Neural progenitor cell (in vitro differentiated cells): ENCODE results near the gene ADORA1. TPM values are rescaled to one million over a fixed set of nuclear protein-coding genes. Genes with fewer than 3 reads are reported as not detected.

Experiments used
- DNase-seq: peaks from one replicate; pipeline ENCODE4 v3.0.0-alpha.2; 2016; ENCODE audit warnings: low spot score
- H2AFZ ChIP-seq: fragments of 200-600 bp; sonication (generic); replicated peaks from 2 replicates; pipeline ENCODE4 v1.6.1; 2016; ENCODE audit warnings: antibody characterized with exemption
- H3F3A ChIP-seq: fragments of 200-600 bp; sonication (generic); 2 replicates; pipeline ENCODE4 v1.6.1; 2016; ENCODE audit warnings: antibody characterized with exemption, low read depth
- H3K27ac ChIP-seq: fragments of 200-600 bp; sonication (generic); 2 replicates; pipeline ENCODE4 v1.5.1; 2016; ENCODE audit warnings: mild to moderate bottlenecking
- H3K27me3 ChIP-seq: fragments of 200-600 bp; sonication (generic); 2 replicates; pipeline ENCODE4 v1.6.1; 2016; ENCODE audit warnings: mild to moderate bottlenecking, moderate library complexity
- H3K36me3 ChIP-seq: fragments of 200-600 bp; sonication (generic); 2 replicates; pipeline ENCODE4 v1.5.1; 2016
- H3K4me1 ChIP-seq: fragments of 200-600 bp; sonication (generic); 2 replicates; pipeline ENCODE4 v1.6.1; 2016; ENCODE audit warnings: mixed run types
- H3K4me2 ChIP-seq: fragments of 200-600 bp; sonication (generic); 2 replicates; pipeline ENCODE4 v1.6.1; 2016
- H3K4me3 ChIP-seq: fragments of 200-600 bp; sonication (generic); 2 replicates; pipeline ENCODE4 v1.5.1; 2016
- H3K79me2 ChIP-seq: fragments of 200-600 bp; sonication (generic); 2 replicates; pipeline ENCODE4 v1.6.1; 2016; ENCODE audit warnings: low read depth
- H3K9ac ChIP-seq: fragments of 200-600 bp; sonication (generic); 2 replicates; pipeline ENCODE4 v1.6.1; 2016
- H3K9me3 ChIP-seq: fragments of 200-600 bp; sonication (generic); 2 replicates; pipeline ENCODE4 v1.5.1; 2016; ENCODE audit warnings: low read depth
- H4K20me1 ChIP-seq: fragments of 200-600 bp; sonication (generic); 2 replicates; pipeline ENCODE4 v1.6.1; 2016; ENCODE audit warnings: low read depth
- H3K27ac Mint-ChIP-seq: 3 replicates; pipeline ENCODE4 v1.8.0; 2021; ENCODE audit warnings: mixed read lengths
- H3K27me3 Mint-ChIP-seq: 2 replicates; pipeline ENCODE4 v1.8.0; 2022; ENCODE audit warnings: low read depth, mild to moderate bottlenecking, inconsistent platforms, moderate library complexity, mixed read lengths; ENCODE audit not compliant: insufficient read depth
- H3K36me3 Mint-ChIP-seq: 3 replicates; pipeline ENCODE4 v1.8.0; 2021; ENCODE audit warnings: mixed read lengths
- H3K4me1 Mint-ChIP-seq: 3 replicates; pipeline ENCODE4 v1.8.0; 2021; ENCODE audit warnings: mixed read lengths
- H3K4me3 Mint-ChIP-seq: 3 replicates; pipeline ENCODE4 v1.8.0; 2021; ENCODE audit warnings: mild to moderate bottlenecking, moderate library complexity, mixed read lengths
- H3K9me3 Mint-ChIP-seq: 3 replicates; pipeline ENCODE4 v1.8.0; 2020; ENCODE audit warnings: mixed read lengths
- EZH2 ChIP-seq: fragments of 200-600 bp; sonication (generic); IDR thresholded peaks from 2 replicates; pipeline ENCODE4 v1.6.1; 2017; ENCODE audit warnings: antibody characterized with exemption, mild to moderate bottlenecking, moderate library complexity
- EZH2phosphoT487 ChIP-seq: fragments of 200-600 bp; sonication (generic); IDR thresholded peaks from 2 replicates; pipeline ENCODE4 v1.6.1; 2017; ENCODE audit warnings: antibody characterized with exemption
- total RNA-seq: library from RNA; depleted of rRNA; stranded (reverse); fragments of >200 nt; gene quantifications from 2 replicates; pipeline ENCODE4 v1.2.3, GENCODE V29; 2015; ENCODE audit warnings: low replicate concordance
- TF ChIP-seq, protein P1 (sequence below): fragments of 200-600 bp; sonication (generic); IDR thresholded peaks from 2 replicates; pipeline ENCODE4 v1.5.1; 2017; ENCODE audit warnings: antibody characterized with exemption, mild to moderate bottlenecking

The ADORA1 gene
- total RNA-seq, 1 donor from 2014 or later: 1.1 TPM

DNA sequence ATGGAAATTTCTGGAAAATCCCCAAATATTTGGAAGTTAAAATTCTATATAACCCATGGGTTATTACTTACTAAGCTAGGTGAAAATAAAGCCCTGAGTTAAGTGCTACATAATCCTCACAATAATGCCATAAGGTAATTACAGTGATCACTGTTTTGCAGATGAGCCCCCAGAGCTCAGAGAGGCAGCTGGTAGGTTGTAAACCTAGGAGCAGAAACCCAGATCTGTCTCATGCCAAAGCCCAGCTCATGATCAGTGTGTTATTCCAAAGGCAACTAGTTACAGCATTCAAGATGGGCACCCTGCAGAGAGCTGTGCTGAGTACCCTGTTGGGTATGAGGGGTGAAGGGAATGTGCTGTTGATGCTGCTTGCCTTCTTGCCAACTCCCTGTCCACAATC, 31.0 kb upstream of the ADORA1 start:
- DNase-seq: no peak
- H3K79me2 ChIP-seq: no peaks in the 10 kb centered on the region
- H3K9ac ChIP-seq: no peak overlapping the region
- TF ChIP-seq EZH2phosphoT487 (no peak), EZH2 (no peak)
- TF ChIP-seq, protein P1, sequence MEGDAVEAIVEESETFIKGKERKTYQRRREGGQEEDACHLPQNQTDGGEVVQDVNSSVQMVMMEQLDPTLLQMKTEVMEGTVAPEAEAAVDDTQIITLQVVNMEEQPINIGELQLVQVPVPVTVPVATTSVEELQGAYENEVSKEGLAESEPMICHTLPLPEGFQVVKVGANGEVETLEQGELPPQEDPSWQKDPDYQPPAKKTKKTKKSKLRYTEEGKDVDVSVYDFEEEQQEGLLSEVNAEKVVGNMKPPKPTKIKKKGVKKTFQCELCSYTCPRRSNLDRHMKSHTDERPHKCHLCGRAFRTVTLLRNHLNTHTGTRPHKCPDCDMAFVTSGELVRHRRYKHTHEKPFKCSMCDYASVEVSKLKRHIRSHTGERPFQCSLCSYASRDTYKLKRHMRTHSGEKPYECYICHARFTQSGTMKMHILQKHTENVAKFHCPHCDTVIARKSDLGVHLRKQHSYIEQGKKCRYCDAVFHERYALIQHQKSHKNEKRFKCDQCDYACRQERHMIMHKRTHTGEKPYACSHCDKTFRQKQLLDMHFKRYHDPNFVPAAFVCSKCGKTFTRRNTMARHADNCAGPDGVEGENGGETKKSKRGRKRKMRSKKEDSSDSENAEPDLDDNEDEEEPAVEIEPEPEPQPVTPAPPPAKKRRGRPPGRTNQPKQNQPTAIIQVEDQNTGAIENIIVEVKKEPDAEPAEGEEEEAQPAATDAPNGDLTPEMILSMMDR: no peak
- Mint-ChIP-seq H3K36me3 (no peaks in the 10 kb centered on the region), H3K9me3 (peaks cover 30% of the 10 kb centered on the region), H3K4me3 (no peak overlapping the region), H3K27ac (no peak overlapping the region), H3K27me3 (peaks cover 4% of the 10 kb centered on the region), H3K4me1 (no peaks in the 10 kb centered on the region)
- no peak overlapping the region for H3K4me3 ChIP-seq
- no peak overlapping the region for H2AFZ ChIP-seq
- H3K9me3 ChIP-seq: peaks cover 16% of the 10 kb centered on the region
- H3K27me3 ChIP-seq: no peaks in the 10 kb centered on the region
- H3K36me3 ChIP-seq: no peaks in the 10 kb centered on the region
- no peaks in the 10 kb centered on the region for H3K4me1 ChIP-seq
- H3F3A ChIP-seq: peaks cover 5% of the 10 kb centered on the region
- no peak overlapping the region for H3K27ac ChIP-seq
- H4K20me1 ChIP-seq: no peaks in the 10 kb centered on the region
- H3K4me2 ChIP-seq: no peak overlapping the region

DNA sequence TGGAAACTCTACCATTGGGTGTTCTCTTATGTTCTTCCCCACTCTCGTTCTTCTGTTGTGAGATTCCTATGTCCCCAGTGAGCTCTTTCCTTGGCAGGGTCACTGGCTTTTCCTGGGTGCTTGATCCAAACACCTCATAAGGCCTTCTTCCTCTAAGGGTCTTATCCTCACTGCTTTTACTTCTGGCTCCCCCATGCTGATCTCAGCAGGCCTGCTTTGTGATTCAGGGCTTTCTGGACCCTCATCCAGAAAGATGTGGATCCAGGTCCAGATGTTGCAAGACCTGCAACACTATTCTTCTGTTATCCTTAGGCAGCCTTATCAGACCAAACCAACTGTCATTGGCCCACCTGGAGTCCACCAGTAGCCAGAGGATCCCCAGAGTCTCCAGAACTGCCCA, 30.5 kb upstream of the ADORA1 start:
- H3K4me1 Mint-ChIP-seq: no peaks in the 10 kb centered on the region
- Histone ChIP-seq H3K4me1 (no peaks in the 10 kb centered on the region), H3K27me3 (no peaks in the 10 kb centered on the region), H3F3A (peaks cover 5% of the 10 kb centered on the region), H3K4me2 (no peak overlapping the region), H4K20me1 (no peaks in the 10 kb centered on the region), H3K9me3 (peaks cover 16% of the 10 kb centered on the region), H2AFZ (no peak overlapping the region), H3K79me2 (no peaks in the 10 kb centered on the region), H3K36me3 (no peaks in the 10 kb centered on the region), H3K9ac (no peak overlapping the region), H3K4me3 (no peak overlapping the region), H3K27ac (no peak overlapping the region)
- H3K9me3 Mint-ChIP-seq: peaks cover 30% of the 10 kb centered on the region
- TF ChIP-seq, protein P1: no peak
- TF ChIP-seq EZH2phosphoT487: no peak
- H3K27ac Mint-ChIP-seq: no peak overlapping the region
- H3K4me3 Mint-ChIP-seq: no peak overlapping the region
- no peak for DNase-seq
- H3K27me3 Mint-ChIP-seq: peaks cover 4% of the 10 kb centered on the region
- no peaks in the 10 kb centered on the region for H3K36me3 Mint-ChIP-seq

DNA sequence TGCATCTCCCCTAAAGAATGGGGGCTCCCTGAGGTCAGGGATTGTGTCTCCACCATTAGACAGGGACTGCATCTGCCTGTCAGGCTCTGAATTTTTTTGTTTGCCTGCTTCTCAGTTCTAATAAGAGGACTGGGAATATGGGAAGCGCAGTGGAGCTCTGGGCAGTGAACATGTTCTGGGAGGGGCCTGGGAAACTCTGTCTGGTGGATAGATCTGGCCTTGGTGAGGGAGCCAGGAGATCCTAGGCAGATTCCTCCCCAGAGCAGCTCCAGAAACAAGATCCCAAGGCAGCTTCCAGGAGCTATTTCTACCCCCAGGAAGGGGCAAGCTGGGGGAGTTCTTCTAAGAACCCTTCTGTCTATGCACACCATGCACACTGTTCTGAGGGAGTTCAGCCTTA, 29.1 kb upstream of the ADORA1 start:
- H3K4me1 ChIP-seq: no peaks in the 10 kb centered on the region
- peaks cover 4% of the 10 kb centered on the region for H3K27me3 Mint-ChIP-seq
- H3K9ac ChIP-seq: no peak overlapping the region
- peaks cover 3% of the 10 kb centered on the region for H3K4me1 Mint-ChIP-seq
- no peak overlapping the region for H3K4me2 ChIP-seq
- no peak overlapping the region for H3K4me3 ChIP-seq
- TF ChIP-seq EZH2phosphoT487 (no peak), EZH2 (no peak)
- TF ChIP-seq, protein P1: no peak
- H3K36me3 ChIP-seq: no peaks in the 10 kb centered on the region
- no peaks in the 10 kb centered on the region for H3K36me3 Mint-ChIP-seq
- H3K27ac ChIP-seq: no peak overlapping the region
- no peaks in the 10 kb centered on the region for H4K20me1 ChIP-seq
- H2AFZ ChIP-seq: no peak overlapping the region
- DNase-seq: no peak
- H3K9me3 Mint-ChIP-seq: peaks cover 30% of the 10 kb centered on the region
- H3K4me3 Mint-ChIP-seq: no peak overlapping the region
- H3K79me2 ChIP-seq: no peaks in the 10 kb centered on the region
- no peaks in the 10 kb centered on the region for H3K27me3 ChIP-seq
- peaks cover 16% of the 10 kb centered on the region for H3K9me3 ChIP-seq
- H3F3A ChIP-seq: peaks cover 5% of the 10 kb centered on the region
- H3K27ac Mint-ChIP-seq: no peak overlapping the region
